Posterior vena cava (tissue), 2 donors: ENCODE data around the gene MFN2. TPM values are rescaled to one million over a fixed set of nuclear protein-coding genes. Genes with fewer than 3 reads are reported as not detected.
"Not testable (repeated sequence)": the region's sequence is repeated elsewhere in the genome, so short reads cannot be mapped to it uniquely, and the experiment has no call there.

Experiments used
- DNase-seq: peaks from one replicate; pipeline ENCODE4 v3.0.0-alpha.2; 2020; ENCODE audit warnings: low spot score
- intact Hi-C, 2 donors: fragments of 100-400 bp; cut with DNase I; formaldehyde crosslinking; loops; one replicate each; pipeline versions ENCODE4 v1.14.1 to v1.14.2; 2022 to 2023
- total RNA-seq, 2 donors: library from RNA; stranded (reverse); fragmentation: NEBNext Ultra II Directional; extraction: Animal tissue kit (Norgen Biotek cat#: 25700); gene quantifications; one replicate each; pipeline ENCODE4 v1.2.1, GENCODE V29; 2021
- donor health status: DM: yes; HTN: yes; CAD: no.
- donor health status: DM: yes; HTN: yes; CAD: no.

MFN2 gene
- total RNA-seq, 2 donors from 2014 or later = 94.8 to 102 TPM

DNA sequence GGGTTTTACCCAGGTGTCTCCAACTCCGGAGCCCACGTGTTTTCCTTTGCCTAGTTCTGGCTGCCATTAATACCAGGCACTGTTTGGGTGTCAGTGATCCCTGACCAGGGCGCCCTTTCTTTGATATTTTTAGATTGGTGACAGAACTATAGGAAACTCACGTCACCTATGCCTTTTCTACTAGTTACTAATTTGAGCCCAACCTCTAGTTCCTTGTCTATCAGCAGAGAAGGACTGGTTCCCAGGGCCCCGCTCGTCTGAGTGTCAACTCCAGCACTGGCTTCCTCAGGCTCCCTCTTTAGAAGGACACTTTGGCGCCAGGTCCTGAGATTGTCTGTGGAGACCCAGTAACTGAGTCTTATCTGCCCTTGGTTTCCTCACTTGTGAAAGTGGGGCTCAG, 9.4 kb downstream of the MFN2 start:
- intact Hi-C loops = no loop called here
- no peak for DNase-seq

DNA sequence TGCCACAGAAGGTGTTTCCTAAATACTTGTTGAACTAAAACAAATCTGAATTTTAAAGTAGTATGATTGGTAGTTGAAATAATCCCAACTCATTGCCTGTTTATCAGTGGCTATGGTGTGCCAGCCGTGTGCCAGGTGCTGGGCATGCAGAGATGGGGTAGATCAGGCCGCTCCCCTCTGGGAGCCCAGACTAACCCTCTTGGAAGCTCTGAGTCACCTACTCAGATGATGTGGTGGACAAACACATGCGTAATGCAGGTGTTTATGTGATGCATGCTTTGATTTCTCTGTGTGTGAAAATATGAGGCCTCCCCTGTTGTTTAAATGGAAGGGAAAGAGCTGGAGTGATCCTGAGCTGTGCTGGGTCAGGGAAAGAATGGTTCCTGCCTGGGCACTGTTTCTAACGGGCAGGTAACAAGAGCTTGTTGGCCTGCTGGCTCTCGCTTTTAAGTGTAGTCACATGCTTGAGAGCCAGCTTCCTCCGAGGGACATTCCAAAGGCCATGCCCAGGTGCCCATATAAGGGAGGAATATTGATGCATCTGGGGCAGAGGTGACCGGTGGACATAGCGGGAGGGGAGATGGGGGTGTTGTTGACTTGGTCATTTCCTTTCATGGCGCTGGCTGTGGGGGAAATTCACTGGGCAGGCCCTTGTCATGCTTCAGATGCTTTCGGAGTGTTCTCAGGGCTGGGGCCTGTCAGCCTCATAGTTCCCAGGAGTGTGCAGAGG, 10.2 kb downstream of the MFN2 start:
- intact Hi-C loops = no loop called here
- no peak for DNase-seq

DNA sequence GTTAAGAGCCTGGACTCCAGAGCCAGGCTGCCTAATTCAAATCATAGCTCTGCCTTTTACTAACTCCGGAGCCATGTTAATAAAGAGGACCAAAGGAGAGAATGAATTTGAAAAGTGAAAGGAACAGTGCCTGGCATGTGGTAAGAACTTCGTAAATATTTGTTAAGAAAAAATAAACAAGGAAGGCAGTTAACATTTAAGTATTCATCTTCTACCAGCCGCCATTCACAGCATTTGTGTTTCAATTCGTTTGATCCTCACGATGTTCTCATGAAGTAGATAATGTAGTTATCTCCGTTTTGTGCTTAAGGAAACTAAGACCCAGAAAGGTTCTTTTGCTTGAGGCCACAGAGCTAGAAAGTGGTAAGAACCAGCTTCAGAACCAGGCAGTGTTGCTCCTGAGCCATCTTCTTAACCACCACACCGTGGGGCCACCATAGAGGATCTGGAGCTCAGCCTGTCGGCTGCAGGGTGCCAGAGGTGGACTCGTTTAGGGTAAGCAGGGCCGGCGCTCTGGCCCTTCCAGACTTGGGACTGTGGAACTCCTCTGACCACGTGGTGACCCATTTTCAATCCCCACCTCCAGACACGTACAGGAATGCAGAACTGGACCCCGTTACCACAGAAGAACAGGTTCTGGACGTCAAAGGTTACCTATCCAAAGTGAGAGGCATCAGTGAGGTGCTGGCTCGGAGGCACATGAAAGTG, 11.9 kb downstream of the MFN2 start:
- intact Hi-C loops = no loop called here

DNA sequence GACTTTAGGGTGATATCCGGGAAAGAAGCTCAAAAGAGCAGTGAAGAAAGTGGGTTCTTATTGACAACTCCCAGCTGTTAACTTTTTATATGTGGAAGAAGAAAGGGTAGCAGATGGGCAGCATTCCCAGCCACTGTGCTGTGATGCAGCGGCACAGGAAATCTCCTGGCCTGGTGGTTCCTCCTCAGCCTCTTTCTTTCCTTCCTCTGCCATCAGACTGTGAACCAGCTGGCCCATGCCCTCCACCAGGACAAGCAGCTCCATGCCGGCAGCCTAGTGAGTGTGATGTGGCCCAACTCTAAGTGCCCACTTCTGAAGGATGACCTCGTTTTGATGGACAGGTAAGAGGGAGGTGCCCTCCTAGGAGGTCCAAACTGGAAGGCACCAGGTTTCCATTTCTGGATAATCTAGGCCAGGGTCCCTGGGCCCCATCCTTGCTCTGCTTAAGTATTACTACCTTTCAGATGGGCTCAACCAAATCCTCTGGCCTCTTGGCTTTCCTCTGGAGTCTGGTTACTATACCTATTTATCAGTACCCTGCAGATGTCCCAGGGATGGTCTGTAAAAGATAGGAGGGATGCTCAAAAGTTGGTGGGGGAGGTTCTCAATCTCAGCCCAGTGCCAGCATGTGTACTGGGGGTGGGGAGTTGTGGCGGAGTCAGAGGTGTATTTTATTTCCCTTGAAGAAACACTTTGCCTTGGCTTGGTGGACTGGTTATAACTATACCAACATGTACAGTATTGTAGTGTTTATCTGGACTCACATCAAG, 17.0 kb downstream of the MFN2 start:
- intact Hi-C loops = no loop called here
- no peak for DNase-seq

More for the DNA sequence above, 11.9 kb downstream of the MFN2 start:
- no peak for DNase-seq

DNA sequence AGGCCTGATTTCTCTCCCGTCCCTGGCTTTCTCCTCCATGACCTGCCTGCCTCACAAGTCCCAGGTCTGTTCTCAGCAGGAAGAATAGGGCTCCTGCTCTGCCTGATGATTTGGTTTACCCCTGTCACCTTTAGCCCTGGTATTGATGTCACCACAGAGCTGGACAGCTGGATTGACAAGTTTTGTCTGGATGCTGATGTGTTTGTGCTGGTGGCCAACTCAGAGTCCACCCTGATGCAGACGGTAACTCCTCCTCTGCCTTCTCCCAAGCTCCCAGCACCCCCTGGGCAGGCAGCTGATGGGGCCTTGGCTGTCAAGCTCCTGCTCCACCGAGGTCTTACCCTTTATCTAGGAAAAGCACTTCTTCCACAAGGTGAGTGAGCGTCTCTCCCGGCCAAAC, 18.4 kb downstream of the MFN2 start:
- intact Hi-C loops = no loop called here
- no peak for DNase-seq

DNA sequence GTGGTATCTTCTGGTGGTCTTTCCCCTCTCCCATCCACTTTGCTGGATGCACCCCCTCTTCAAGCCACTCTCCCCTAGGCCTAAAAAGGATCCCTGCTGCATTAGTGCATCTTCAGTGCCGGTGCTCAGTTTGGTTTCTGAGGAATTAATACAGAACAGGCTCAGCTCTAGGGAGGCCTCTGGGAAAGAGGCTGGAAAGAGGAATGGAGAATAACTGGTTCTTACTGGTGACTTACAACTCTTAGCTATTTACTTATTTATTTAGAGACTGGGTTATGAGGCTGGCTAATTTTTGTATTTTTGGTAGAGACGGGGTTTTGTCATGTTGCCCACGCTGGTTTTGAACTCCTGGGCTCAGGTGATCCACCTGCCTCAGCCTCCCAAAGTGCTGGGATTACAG, 19.0 kb downstream of the MFN2 start:
- no peak for DNase-seq
- intact Hi-C loops = no loop called here

DNA sequence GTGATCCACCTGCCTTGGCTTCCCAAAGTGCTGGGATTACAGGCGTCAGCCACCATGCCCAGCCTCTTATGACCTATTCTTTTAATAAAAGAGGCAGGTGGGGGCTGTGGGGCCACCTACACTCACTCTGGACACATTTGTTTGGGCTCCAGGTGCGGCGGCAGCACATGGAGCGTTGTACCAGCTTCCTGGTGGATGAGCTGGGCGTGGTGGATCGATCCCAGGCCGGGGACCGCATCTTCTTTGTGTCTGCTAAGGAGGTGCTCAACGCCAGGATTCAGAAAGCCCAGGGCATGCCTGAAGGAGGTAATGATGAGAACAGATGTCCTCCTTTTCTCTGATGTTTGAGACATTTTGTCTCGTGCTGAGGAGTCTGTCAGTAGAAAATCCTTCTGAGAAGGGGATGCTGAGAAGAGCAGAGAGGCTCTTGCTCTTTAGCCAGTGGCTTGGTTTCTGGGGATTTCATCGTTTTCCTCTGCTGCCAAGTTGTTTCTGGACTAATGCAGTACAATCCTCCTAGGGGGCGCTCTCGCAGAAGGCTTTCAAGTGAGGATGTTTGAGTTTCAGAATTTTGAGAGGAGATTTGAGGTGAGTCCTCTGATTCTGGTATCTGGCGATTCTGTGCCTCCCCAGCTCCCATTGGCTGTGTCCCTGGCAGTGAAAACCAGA, 21.1 kb downstream of the MFN2 start:
- no peak for DNase-seq
- intact Hi-C loops = no loop called here

DNA sequence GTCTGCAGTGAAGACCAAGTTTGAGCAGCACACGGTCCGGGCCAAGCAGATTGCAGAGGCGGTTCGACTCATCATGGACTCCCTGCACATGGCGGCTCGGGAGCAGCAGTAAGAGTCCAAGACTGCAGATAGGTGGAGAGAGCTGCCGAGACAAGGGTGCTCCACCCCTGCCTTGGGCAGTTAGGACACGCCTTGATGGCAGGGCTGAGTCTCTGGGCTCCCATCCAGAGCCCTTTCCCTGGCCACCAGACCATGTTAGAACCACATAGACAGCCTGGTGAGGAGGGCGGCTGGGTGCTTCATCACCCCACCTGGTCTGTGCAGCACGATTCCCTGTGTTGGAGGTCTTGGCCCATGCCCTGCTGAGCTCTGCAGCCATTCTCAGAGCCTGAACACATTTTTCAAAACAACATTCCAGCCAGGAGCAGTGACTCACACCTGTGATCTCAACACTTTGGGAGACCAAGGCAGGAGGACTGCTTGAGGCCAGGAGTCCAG, 21.8 kb downstream of the MFN2 start:
- intact Hi-C loops = no loop called here
- no peak for DNase-seq

DNA sequence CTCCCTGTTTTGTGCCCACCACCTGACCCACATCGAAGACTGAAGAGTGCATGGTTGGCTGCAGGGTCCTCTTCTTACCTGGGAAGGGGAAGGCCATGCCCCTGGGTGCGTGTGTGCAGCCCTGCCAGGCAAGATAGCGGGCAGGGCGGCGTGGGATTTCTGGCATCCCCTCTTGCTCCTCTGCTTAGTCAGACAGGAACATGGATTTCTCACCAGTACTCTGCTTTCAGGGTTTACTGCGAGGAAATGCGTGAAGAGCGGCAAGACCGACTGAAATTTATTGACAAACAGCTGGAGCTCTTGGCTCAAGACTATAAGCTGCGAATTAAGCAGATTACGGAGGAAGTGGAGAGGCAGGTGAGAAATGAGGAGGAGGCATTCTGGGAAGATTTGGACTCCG, 23.5 kb downstream of the MFN2 start:
- DNase-seq = no peak
- intact Hi-C loops = no loop called here

DNA sequence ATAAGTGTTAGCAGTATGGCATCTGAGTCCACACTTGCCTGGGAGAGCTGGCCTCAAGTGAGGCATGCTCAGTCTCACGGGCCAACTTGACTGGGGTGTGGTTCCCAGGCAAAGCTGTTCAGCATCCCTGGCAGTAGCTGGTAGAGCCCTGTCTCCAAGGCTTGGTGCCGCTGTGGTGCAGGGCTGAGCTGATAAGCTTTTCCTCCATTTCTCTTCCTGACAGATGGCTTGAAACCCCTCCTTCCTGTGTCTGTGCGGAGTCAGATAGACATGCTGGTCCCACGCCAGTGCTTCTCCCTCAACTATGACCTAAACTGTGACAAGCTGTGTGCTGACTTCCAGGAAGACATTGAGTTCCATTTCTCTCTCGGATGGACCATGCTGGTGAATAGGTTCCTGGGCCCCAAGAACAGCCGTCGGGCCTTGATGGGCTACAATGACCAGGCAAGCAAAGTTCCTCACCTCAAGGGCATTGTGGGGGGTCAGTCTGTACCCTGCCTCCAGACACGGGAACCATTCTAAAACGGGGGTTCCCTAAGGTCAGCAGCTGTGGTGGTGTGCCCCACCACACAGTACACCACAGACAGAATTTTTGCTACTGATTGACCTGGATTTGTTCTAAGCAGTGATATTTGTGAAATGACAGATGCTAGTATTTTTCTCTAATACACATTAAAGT, 25.4 kb downstream of the MFN2 start:
- DNase-seq = no peak
- intact Hi-C loops = no loop called here

DNA sequence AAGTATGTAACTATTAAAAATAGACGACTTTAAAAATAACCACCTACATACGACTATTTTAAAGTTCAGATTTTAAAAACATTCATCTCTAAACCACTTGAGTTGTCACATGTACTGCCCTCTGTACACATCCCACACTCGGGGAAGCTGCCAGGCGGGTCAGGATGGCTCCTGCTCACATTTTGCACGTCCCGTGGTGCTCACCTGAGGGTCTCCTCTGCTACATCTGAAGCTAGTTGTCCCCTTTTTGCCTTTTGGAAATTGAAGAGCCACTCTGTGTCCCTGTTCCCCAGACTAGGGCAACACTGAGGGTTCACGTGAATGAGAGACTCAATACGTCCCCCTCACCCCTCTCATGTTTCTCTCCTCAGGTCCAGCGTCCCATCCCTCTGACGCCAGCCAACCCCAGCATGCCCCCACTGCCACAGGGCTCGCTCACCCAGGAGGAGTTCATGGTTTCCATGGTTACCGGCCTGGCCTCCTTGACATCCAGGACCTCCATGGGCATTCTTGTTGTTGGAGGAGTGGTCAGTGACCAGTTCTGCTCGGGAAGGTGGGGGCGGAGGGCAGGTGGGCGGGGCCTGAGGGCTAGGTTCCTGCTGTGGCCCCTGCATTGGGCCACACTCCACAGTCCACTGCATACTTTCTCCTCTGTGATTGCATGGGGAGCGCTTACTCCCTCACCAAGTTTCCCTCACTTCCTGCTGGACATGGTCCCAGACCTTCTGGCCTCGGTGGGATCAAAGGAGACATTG, 26.1 kb downstream of the MFN2 start:
- intact Hi-C loops = no loop called here
- DNase-seq = no peak

DNA sequence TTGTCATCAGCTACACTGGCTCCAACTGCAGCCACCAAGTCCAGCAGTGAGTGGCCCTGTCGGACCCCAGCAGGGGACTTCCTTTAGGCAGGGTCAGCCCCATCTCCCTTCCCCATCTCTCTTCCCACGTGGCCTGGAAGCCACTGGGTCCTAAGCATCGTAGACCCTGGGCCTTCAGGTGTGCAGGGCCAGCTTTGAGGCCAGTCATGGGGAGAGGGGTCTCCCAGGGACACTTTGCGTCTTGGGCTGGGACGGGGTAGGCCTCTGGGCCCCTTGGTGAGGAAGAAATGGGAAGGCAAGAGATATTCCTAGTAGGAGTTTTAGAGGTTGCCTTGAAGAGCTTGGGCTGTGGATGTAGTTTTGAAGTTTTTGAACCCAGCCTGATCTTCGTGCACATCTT, 27.0 kb downstream of the MFN2 start:
- intact Hi-C loops = no loop called here
- no peak for DNase-seq

DNA sequence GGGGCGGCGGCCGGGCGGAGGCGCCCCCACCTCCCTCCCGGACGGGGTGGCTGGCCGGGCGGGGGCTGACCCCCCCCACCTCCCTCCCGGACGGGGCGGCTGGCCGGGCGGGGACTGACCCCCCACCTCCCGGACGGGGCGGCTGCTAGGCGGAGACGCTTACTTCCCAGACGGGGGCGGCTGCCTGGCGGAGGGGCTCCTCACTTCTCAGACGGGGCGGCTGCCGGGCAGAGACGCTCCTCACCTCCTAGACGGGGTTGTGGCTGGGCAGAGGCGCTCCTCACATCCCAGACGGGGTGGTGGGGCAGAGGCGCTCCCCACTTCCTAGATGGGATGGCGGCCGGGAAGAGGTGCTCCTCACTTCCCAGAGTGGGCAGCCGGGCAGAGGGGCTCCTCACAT, 28.1 kb downstream of the MFN2 start:
- intact Hi-C loops, DNase-seq: not testable (repeated sequence)

DNA sequence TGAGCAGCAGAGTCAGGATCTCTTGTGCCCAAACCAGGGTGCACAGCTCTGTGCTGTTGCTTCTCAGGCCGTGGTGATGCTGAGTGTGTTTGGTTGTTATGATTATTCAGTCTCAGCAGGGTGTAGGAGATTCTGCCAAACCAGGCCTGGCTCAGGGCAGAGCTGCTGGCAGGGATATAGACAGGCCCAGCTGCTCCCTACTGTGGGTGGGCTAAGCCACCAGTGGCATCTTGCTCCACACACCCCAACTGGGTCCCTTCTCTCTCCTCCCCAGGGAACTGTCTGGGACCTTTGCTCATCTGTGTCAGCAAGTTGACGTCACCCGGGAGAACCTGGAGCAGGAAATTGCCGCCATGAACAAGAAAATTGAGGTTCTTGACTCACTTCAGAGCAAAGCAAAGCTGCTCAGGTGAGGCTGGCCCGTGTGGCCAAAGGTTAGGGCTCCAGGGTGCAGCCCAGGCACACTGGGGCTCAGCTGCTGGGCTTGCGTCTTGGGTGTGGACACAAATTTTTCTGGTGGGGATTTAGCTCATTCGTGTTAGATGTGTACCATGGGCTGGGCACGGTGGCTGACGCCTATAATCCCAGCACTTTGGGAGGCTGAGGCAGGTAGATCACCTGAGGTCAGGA, 29.2 kb downstream of the MFN2 start:
- intact Hi-C loops = no loop called here
- no peak for DNase-seq

DNA sequence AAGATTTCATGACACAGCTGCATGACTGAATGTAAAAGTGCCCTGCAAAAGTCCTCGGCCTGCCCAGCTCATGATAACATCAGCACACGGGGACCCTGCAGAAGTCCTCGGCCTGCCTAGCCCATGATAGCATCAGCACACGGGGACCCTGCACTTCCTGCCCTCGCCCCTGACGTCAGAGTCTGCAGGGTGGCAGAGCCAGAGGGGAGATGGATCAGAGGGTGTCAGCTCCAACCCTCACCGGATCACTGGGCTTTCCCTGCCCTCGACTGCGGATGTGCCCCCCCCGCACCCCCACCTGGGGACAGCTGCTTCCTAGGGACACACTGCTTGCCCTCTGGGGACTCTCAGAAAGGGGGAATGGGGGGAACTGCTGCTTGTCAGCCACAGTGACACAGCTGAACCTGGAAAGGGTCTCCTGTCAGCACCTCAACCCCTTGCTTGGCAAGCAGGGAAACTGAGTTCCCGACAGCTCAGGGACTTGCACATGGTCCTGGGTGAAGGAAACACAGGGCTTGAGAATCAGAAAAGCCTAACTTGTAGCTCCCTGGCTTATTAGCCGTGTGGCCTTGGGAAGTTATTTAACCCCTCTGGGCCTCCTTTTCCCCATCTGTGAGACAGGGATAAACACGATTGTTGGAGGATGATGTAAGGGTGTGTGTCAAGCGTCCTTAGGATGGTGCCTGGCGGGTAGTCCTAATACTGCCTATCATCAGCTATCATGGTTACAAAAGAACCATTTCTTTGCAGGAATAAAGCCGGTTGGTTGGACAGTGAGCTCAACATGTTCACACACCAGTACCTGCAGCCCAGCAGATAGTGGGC, 30.7 kb downstream of the MFN2 start:
- no peak for DNase-seq
- intact Hi-C loops = no loop called here

DNA sequence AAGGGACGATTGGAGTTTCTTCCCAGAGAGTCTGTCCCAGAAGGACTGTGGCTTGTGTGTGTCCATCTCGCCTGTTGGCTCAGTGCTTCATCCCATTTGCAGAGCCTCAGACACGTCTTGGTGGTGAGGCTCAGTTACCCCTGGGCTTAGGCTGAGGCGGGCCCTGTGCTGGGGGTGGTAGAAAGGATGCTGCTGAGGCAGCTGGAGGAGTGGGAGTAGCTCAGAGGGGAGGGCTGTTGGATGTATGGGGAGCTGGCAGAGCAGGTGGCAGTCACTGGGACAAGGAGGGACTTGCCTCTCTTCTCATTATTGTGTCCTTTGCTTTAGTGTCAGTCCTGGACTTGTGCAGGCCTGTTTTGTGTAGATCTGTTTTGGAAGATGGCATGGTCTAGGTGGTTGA, 31.8 kb downstream of the MFN2 start:
- intact Hi-C loops = no loop called here

More for the DNA sequence above, 31.8 kb downstream of the MFN2 start:
- no peak for DNase-seq
